HCT116 (cell line): Measurements from ENCODE around the gene ZNF804B. TPM values are rescaled to one million over a fixed set of nuclear protein-coding genes. Genes with fewer than 3 reads are reported as not detected.

Experiments
- ATAC-seq: fragments of 200-7000 bp; cut with Tn5 transposase; 2 replicates; pipeline ENCODE4 v1.9.1; 2020; ENCODE audit warnings: mild to moderate bottlenecking, moderate library complexity
- BruUV-seq: library from RNA; stranded (reverse); fragments of 400-500 nt; replicated peaks from 2 replicates; lab custom pipeline; 2021; lab: Mats Ljungman, UMichigan
- CTCF ChIA-PET: fragments of 300-600 bp; sonication (Branson Sonifier 250); formaldehyde crosslinking; loops from one replicate; lab custom pipeline; 2021; ENCODE audit warnings: antibody characterized with exemption; lab: Charles Lee
- POLR2A ChIA-PET: fragments of 300-600, 350-600 bp; sonication (Branson Sonifier 250); formaldehyde crosslinking; loops from one replicate; lab custom pipeline; 2021; ENCODE audit warnings: antibody characterized with exemption; lab: Charles Lee
- RAD21 ChIA-PET, 2 experiments: fragments of 300-600 bp; sonication (Branson Sonifier 250); formaldehyde crosslinking; loops; one replicate each; lab custom pipeline; 2023; ENCODE audit warnings: low total read pairs in 2 of 2; ENCODE audit not compliant: uncharacterized antibody in 2 of 2, unreplicated experiment in 2 of 2, low non-redundant PET in 1 of 2; lab: Charles Lee
- DNase-seq: peaks from one replicate; pipeline ENCODE4 v3.0.0-alpha.2; 2010; ENCODE audit warnings: low read depth, low spot score
- H2AFZ ChIP-seq: fragments of 200-600 bp; shearing (Covaris generic), sonication (generic); 2 replicates; pipeline ENCODE4 v1.6.1; 2017; ENCODE audit warnings: low read depth, mixed run types, mixed read lengths, antibody characterized with exemption, low read length; ENCODE audit not compliant: poor library complexity, severe bottlenecking
- H3K27ac ChIP-seq: 2 replicates; pipeline ENCODE4 v1.5.1; 2012; ENCODE audit warnings: low read depth, low read length
- H3K27me3 ChIP-seq: fragments of 200-600 bp; sonication (generic); 2 replicates; pipeline ENCODE4 v1.6.1; 2016; ENCODE audit warnings: mixed run types, low read length, mixed read lengths; ENCODE audit not compliant: insufficient read depth
- H3K36me3 ChIP-seq, 2 experiments: fragments of 200-500 bp in 1 of 2; fragments of 200-600 bp in 1 of 2; sonication (Bioruptor generic) in 1 of 2; sonication (generic) in 1 of 2; 2 replicates each; pipeline versions ENCODE4 v1.5.1 to v1.6.1; 2014 to 2016; ENCODE audit warnings: low read length in 2 of 2, inconsistent platforms in 1 of 2, mixed read lengths in 1 of 2, mixed run types in 1 of 2; ENCODE audit not compliant: insufficient read depth in 2 of 2, control insufficient read depth in 1 of 2
- H3K4me1 ChIP-seq, 2 experiments: fragments of 200-600 bp in 1 of 2; sonication (generic) in 1 of 2; 2 replicates each; pipeline versions ENCODE4 v1.5.1 to v1.6.1; 2012 to 2017; ENCODE audit warnings: low read length in 2 of 2, inconsistent platforms in 1 of 2, mild to moderate bottlenecking in 1 of 2, mixed read lengths in 1 of 2, mixed run types in 1 of 2, moderate library complexity in 1 of 2; ENCODE audit not compliant: insufficient read depth in 2 of 2, control insufficient read depth in 1 of 2
- H3K4me2 ChIP-seq: fragments of 200-600 bp; sonication (generic); 2 replicates; pipeline ENCODE4 v1.6.1; 2017; ENCODE audit warnings: mixed run types, low read length, mixed read lengths
- H3K4me3 ChIP-seq, 2 experiments: fragments of 200-600 bp in 1 of 2; sonication (generic) in 1 of 2; replicated peaks in 1 of 2; 2 replicates each; pipeline ENCODE4 v1.5.1; 2011 to 2016; ENCODE audit warnings: low read length in 2 of 2, control low read depth in 1 of 2, low read depth in 1 of 2, mild to moderate bottlenecking in 1 of 2, mixed read lengths in 1 of 2, mixed run types in 1 of 2
- H3K79me2 ChIP-seq: fragments of 200-600 bp; sonication (generic); 2 replicates; pipeline ENCODE4 v1.6.1; 2017; ENCODE audit warnings: mild to moderate bottlenecking, mixed run types, low read length, moderate library complexity, mixed read lengths; ENCODE audit not compliant: insufficient read depth
- H3K9ac ChIP-seq: fragments of 200-600 bp; sonication (generic); 2 replicates; pipeline ENCODE4 v1.6.1; 2016; ENCODE audit warnings: low read length, mixed read lengths
- H3K9me2 ChIP-seq: fragments of 200-600 bp; sonication (generic), shearing (Covaris generic); 2 replicates; pipeline ENCODE4 v1.6.1; 2017; ENCODE audit warnings: mixed run types, mild to moderate bottlenecking, moderate library complexity; ENCODE audit not compliant: insufficient read depth
- H3K9me3 ChIP-seq, 2 experiments: fragments of 200-500 bp in 1 of 2; fragments of 200-600 bp in 1 of 2; sonication (Bioruptor generic) in 1 of 2; sonication (generic) in 1 of 2; 2 replicates each; pipeline ENCODE4 v1.6.1; 2014 to 2017; ENCODE audit warnings: low read length in 2 of 2, mixed read lengths in 2 of 2, inconsistent platforms in 1 of 2, low read depth in 1 of 2, mild to moderate bottlenecking in 1 of 2, mixed run types in 1 of 2, moderate library complexity in 1 of 2; ENCODE audit not compliant: control insufficient read depth in 1 of 2, insufficient read depth in 1 of 2
- H4K20me1 ChIP-seq: fragments of 200-600 bp; sonication (generic), shearing (Covaris generic); 2 replicates; pipeline ENCODE4 v1.6.1; 2017; ENCODE audit warnings: mixed run types, mild to moderate bottlenecking, moderate library complexity; ENCODE audit not compliant: insufficient read depth
- CEBPB ChIP-seq: IDR thresholded peaks from 2 replicates; pipeline ENCODE4 v1.6.1; 2012; ENCODE audit warnings: low read depth
- EGR1 ChIP-seq: IDR thresholded peaks from 2 replicates; pipeline ENCODE4 v1.6.1; 2012; ENCODE audit warnings: low read depth
- EZH2phosphoT487 ChIP-seq: fragments of 200-600 bp; IDR thresholded peaks from 2 replicates; pipeline ENCODE4 v1.6.1; 2018; ENCODE audit warnings: antibody characterized with exemption, borderline replicate concordance
- POLR2A ChIP-seq: IDR thresholded peaks from 2 replicates; pipeline ENCODE4 v1.7.0; 2011; ENCODE audit warnings: borderline replicate concordance; ENCODE audit not compliant: insufficient read depth, insufficient read length; ENCODE audit errors: extremely low read depth
- RAD21 ChIP-seq: IDR thresholded peaks from 2 replicates; pipeline ENCODE4 v1.6.1; 2012; ENCODE audit warnings: low read depth, mild to moderate bottlenecking
- SP1 ChIP-seq: IDR thresholded peaks from 2 replicates; pipeline ENCODE4 v1.6.1; 2012; ENCODE audit warnings: low read depth
- SRF ChIP-seq: IDR thresholded peaks from 2 replicates; pipeline ENCODE4 v1.6.1; 2012; ENCODE audit warnings: low read depth
- TCF7L2 ChIP-seq: IDR thresholded peaks from 2 replicates; pipeline ENCODE4 v1.7.0; 2011; ENCODE audit warnings: borderline replicate concordance, inconsistent platforms; ENCODE audit not compliant: insufficient read depth, insufficient read length; ENCODE audit errors: extremely low read depth
- YY1 ChIP-seq: IDR thresholded peaks from 2 replicates; pipeline ENCODE4 v1.6.1; 2011; ENCODE audit warnings: low read length, low read depth, moderate library complexity, mild to moderate bottlenecking; ENCODE audit not compliant: insufficient replicate concordance; ENCODE audit errors: extremely low read depth
- intact Hi-C: fragments of 100-400 bp; cut with micrococcal nuclease; formaldehyde crosslinking; loops from 2 replicates; pipeline ENCODE4 v1.10.0; 2022
- total RNA-seq: library from RNA; stranded (reverse); gene quantifications from one replicate; pipeline ENCODE4 v1.2.1, GENCODE V29; 2021; ENCODE audit not compliant: unreplicated experiment
- TF ChIP-seq, protein P1 (sequence below): IDR thresholded peaks from 2 replicates; pipeline ENCODE4 v1.6.1; 2012; ENCODE audit warnings: low read depth
- TF ChIP-seq, protein P2 (sequence below): IDR thresholded peaks from 2 replicates; pipeline ENCODE4 v1.6.1; 2011; ENCODE audit warnings: mild to moderate bottlenecking, low read length, moderate library complexity; ENCODE audit not compliant: insufficient replicate concordance; ENCODE audit errors: extremely low read depth
- TF ChIP-seq, protein P3 (sequence below): IDR thresholded peaks from 2 replicates; pipeline ENCODE4 v1.6.1; 2012

Gene ZNF804B
- total RNA-seq, 1 experiment from 2014 or later: not detected

DNA sequence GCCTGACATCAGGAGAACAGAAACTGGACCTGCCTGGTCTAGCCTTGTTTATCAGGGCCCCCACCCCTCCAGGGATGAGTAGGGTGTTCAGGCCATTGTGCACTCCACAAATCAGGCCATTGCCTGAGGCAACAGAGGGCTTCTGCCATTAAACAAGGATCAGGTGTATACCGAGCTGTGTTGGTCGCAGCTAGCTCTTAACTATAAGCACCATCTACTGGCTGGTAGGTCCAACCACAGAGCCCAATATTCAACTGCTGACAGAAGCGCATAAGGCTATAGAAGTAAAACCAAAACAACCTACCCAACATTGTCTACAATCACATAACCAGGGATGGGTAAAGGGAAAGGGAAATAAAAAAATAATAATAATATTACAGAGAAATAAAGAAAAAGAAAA, 487.7 kb downstream of the ZNF804B start:
- H3K9me3 ChIP-seq: peaks cover 0 to 4% of the 10 kb centered on the region in 2 experiments; a peak in 2 of 4 replicates

DNA sequence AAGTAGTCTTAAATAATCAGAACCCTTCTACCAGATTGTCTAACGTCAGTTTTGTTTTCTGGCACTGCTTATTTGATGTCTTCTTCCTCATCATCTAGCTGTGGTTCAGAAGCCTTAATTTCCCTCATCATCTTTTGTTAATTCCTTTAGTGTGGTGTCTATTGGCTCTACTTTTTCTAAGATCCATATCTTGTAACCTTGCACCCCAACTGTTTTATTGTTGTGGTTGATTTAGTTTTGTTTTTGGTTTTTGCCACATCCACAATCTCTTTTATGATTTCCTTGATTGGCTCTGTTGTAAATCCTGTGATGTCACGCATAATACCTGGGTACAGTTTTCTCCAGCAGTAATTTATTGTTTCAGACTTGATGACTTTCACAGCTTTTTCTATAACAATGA, 499.6 kb downstream of the ZNF804B start:
- ChIA-PET RAD21 (no interaction called here), POLR2A (no interaction called here)
- no TSS peak for BruUV-seq

More for the DNA sequence above, 487.7 kb downstream of the ZNF804B start:
- CTCF ChIA-PET: no interaction called here
- H3K9ac ChIP-seq: no peak overlapping the region
- no peak overlapping the region for H2AFZ ChIP-seq
- H3K27me3 ChIP-seq: no peaks in the 10 kb centered on the region
- no peaks in the 10 kb centered on the region for H3K79me2 ChIP-seq
- H3K9me2 ChIP-seq: no peaks in the 10 kb centered on the region
- POLR2A ChIA-PET: no interaction called here
- H3K4me3 ChIP-seq: no peak overlapping the region
- no peaks in the 10 kb centered on the region for H3K36me3 ChIP-seq
- ATAC-seq (no peak), DNase-seq (no peak)
- H3K27ac ChIP-seq: no peak overlapping the region
- RAD21 ChIA-PET: no interaction called here
- TF ChIP-seq POLR2A: no peak
- no peak for TF ChIP-seq EGR1
- TF ChIP-seq CEBPB: no peak
- H3K4me2 ChIP-seq: no peak overlapping the region
- H4K20me1 ChIP-seq: no peaks in the 10 kb centered on the region
- no TSS peak for BruUV-seq
- H3K4me1 ChIP-seq: no peaks in the 10 kb centered on the region
- intact Hi-C loops: no loop called here

More for the DNA sequence above, 499.6 kb downstream of the ZNF804B start:
- CTCF ChIA-PET: no interaction called here
- Histone ChIP-seq H3K4me2 (no peak overlapping the region), H4K20me1 (no peaks in the 10 kb centered on the region), H3K4me1 (no peaks in the 10 kb centered on the region), H3K9me3 (no peaks in the 10 kb centered on the region; a peak in 1 of 4 replicates), H3K9me2 (no peaks in the 10 kb centered on the region), H3K27ac (no peak overlapping the region), H3K27me3 (no peaks in the 10 kb centered on the region), H3K4me3 (no peak overlapping the region), H2AFZ (no peak overlapping the region), H3K36me3 (no peaks in the 10 kb centered on the region), H3K79me2 (no peaks in the 10 kb centered on the region), H3K9ac (no peak overlapping the region)
- TF ChIP-seq EGR1 (no peak), CEBPB (no peak), POLR2A (no peak), SRF (no peak), RAD21 (no peak), TCF7L2 (no peak), EZH2phosphoT487 (no peak), YY1 (no peak), SP1 (no peak)
- TF ChIP-seq, protein P1, sequence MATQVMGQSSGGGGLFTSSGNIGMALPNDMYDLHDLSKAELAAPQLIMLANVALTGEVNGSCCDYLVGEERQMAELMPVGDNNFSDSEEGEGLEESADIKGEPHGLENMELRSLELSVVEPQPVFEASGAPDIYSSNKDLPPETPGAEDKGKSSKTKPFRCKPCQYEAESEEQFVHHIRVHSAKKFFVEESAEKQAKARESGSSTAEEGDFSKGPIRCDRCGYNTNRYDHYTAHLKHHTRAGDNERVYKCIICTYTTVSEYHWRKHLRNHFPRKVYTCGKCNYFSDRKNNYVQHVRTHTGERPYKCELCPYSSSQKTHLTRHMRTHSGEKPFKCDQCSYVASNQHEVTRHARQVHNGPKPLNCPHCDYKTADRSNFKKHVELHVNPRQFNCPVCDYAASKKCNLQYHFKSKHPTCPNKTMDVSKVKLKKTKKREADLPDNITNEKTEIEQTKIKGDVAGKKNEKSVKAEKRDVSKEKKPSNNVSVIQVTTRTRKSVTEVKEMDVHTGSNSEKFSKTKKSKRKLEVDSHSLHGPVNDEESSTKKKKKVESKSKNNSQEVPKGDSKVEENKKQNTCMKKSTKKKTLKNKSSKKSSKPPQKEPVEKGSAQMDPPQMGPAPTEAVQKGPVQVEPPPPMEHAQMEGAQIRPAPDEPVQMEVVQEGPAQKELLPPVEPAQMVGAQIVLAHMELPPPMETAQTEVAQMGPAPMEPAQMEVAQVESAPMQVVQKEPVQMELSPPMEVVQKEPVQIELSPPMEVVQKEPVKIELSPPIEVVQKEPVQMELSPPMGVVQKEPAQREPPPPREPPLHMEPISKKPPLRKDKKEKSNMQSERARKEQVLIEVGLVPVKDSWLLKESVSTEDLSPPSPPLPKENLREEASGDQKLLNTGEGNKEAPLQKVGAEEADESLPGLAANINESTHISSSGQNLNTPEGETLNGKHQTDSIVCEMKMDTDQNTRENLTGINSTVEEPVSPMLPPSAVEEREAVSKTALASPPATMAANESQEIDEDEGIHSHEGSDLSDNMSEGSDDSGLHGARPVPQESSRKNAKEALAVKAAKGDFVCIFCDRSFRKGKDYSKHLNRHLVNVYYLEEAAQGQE: no peak
- TF ChIP-seq, protein P2, sequence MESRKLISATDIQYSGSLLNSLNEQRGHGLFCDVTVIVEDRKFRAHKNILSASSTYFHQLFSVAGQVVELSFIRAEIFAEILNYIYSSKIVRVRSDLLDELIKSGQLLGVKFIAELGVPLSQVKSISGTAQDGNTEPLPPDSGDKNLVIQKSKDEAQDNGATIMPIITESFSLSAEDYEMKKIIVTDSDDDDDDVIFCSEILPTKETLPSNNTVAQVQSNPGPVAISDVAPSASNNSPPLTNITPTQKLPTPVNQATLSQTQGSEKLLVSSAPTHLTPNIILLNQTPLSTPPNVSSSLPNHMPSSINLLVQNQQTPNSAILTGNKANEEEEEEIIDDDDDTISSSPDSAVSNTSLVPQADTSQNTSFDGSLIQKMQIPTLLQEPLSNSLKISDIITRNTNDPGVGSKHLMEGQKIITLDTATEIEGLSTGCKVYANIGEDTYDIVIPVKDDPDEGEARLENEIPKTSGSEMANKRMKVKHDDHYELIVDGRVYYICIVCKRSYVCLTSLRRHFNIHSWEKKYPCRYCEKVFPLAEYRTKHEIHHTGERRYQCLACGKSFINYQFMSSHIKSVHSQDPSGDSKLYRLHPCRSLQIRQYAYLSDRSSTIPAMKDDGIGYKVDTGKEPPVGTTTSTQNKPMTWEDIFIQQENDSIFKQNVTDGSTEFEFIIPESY: no peak
- TF ChIP-seq, protein P3, sequence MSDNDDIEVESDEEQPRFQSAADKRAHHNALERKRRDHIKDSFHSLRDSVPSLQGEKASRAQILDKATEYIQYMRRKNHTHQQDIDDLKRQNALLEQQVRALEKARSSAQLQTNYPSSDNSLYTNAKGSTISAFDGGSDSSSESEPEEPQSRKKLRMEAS: no peak
- DNase-seq: no peak
- intact Hi-C loops: no loop called here
- ATAC-seq: no peak
